Naive thymus-derived CD8-positive, alpha-beta T cell (primary cell): Measurements from ENCODE around the gene CACNA1D. TPM values are rescaled to one million over a fixed set of nuclear protein-coding genes. Genes with fewer than 3 reads are reported as not detected.
"Not testable (repeated sequence)": the region's sequence is repeated elsewhere in the genome, so short reads cannot be mapped to it uniquely, and the experiment has no call there.

Experiments
- ATAC-seq, 2 donors: fragments of 150-1000 bp; cut with Tn5 transposase in 1 of 2; sonication (Bioruptor Pico), chemical (Tn5 transposase) in 1 of 2; 1 replicate in 1 of 2; 2 replicates in 1 of 2; pipeline ENCODE4 v1.10.0; 2021; ENCODE audit warnings: mild to moderate bottlenecking in 2 of 2, moderate library complexity in 2 of 2
- POLR2A ChIA-PET: fragments of 350-600 bp; sonication (Branson Sonifier 250); formaldehyde crosslinking; loops from one replicate; lab custom pipeline; 2021; ENCODE audit warnings: antibody characterized with exemption; lab: Charles Lee
- DNase-seq, 10 donors: peaks; one replicate each; pipeline versions ENCODE4 v3.0.0 to v3.0.0-alpha.2; 2020 to 2022
- H3K27ac Mint-ChIP-seq, 10 donors: one replicate each; pipeline ENCODE4 v1.8.0; 2020 to 2022; ENCODE audit warnings: mild to moderate bottlenecking in 10 of 10, mixed read lengths in 10 of 10, moderate library complexity in 4 of 10, inconsistent platforms in 1 of 10
- H3K27me3 Mint-ChIP-seq, 5 donors: one replicate each; pipeline ENCODE4 v1.8.0; 2021 to 2022; ENCODE audit warnings: mixed read lengths in 5 of 5
- H3K36me3 Mint-ChIP-seq, 3 donors: one replicate each; pipeline ENCODE4 v1.8.0; 2020 to 2022; ENCODE audit warnings: mixed read lengths in 3 of 3, mild to moderate bottlenecking in 2 of 3, inconsistent platforms in 1 of 3
- H3K4me1 Mint-ChIP-seq, 4 donors: one replicate each; pipeline ENCODE4 v1.8.0; 2021 to 2022; ENCODE audit warnings: mixed read lengths in 4 of 4
- H3K4me3 Mint-ChIP-seq, 10 donors: one replicate each; pipeline ENCODE4 v1.8.0; 2020 to 2022; ENCODE audit warnings: mild to moderate bottlenecking in 10 of 10, mixed read lengths in 10 of 10, moderate library complexity in 6 of 10, inconsistent platforms in 1 of 10
- H3K9me3 Mint-ChIP-seq, 9 donors: one replicate each; pipeline ENCODE4 v1.8.0; 2020 to 2022; ENCODE audit warnings: mixed read lengths in 9 of 9, mild to moderate bottlenecking in 3 of 9, inconsistent platforms in 1 of 9, moderate library complexity in 1 of 9
- polyA plus RNA-seq, 3 donors: library from polyadenylated mRNA; unstranded; fragments of 300-500 nt; fragmentation: Illumina TruSeq; gene quantifications; one replicate each; pipeline ENCODE4 v1.2.3, GENCODE V29; 2021
- total RNA-seq, 8 experiments: library from RNA in 2 of 8; stranded (reverse) in 2 of 8; gene quantifications; one replicate each; pipeline ENCODE4 v1.2.3 and lab custom pipeline; 2021 to 2026

The CACNA1D gene
- not detected for total RNA-seq
- polyA plus RNA-seq = not detected
- 0 to 0.09 (median 0) reads per million in 6 experiments for total RNA-seq (lab: John Stamatoyannopoulos, UW)

- POLR2A ChIA-PET = no interaction called here
- H3K9me3 Mint-ChIP-seq = no peaks in the 10 kb centered on the region
- ATAC-seq (peak; percentile 22 to 37), DNase-seq (no peak)
- peak within 1 kb of the TSS in 2 of 10 donors; percentile 35 to 37 for H3K27ac Mint-ChIP-seq
- H3K36me3 Mint-ChIP-seq = no peaks in the 10 kb centered on the region
- peak within 1 kb of the TSS; percentile 49 to 76 (median 70) for H3K4me3 Mint-ChIP-seq
- peaks cover 37 to 82% (median 56%) of the 10 kb centered on the region in 5 donors for H3K27me3 Mint-ChIP-seq
- peaks cover 2 to 11% (median 9%) of the 10 kb centered on the region in 4 donors for H3K4me1 Mint-ChIP-seq
These were observed at the start of gene CACNA1D for GRCh38 chr3:53493963-53494791. CACNA1D (plus strand) TSS chr3:53494611; CDS start chr3:53495167, 556 bp downstream.

GRCh38 chr3:53457068-53457467, 37.3 kb upstream of the CACNA1D start:
- Mint-ChIP-seq H3K4me1 (no peaks in the 10 kb centered on the region), H3K36me3 (no peaks in the 10 kb centered on the region), H3K27me3 (peaks cover 6 to 15% (median 10%) of the 10 kb centered on the region in 5 donors), H3K4me3 (no peak overlapping the region), H3K9me3 (no peaks in the 10 kb centered on the region), H3K27ac (no peak overlapping the region)
- DNase-seq (no peak), ATAC-seq (no peak)
- POLR2A ChIA-PET = no interaction called here

GRCh38 chr3:53460326-53460725, 34.1 kb upstream of the CACNA1D start:
- ATAC-seq (no peak), DNase-seq (no peak)
- peaks cover 0 to 16% (median 3%) of the 10 kb centered on the region in 9 donors for H3K9me3 Mint-ChIP-seq
- H3K4me3 Mint-ChIP-seq = no peak overlapping the region
- no peaks in the 10 kb centered on the region for H3K4me1 Mint-ChIP-seq
- POLR2A ChIA-PET = no interaction called here
- H3K27me3 Mint-ChIP-seq = peaks cover 1 to 42% (median 12%) of the 10 kb centered on the region in 5 donors
- H3K36me3 Mint-ChIP-seq = peaks cover 0 to 7% (median 0%) of the 10 kb centered on the region in 3 donors
- H3K27ac Mint-ChIP-seq = no peak overlapping the region

GRCh38 chr3:53464424-53464823, 30.0 kb upstream of the CACNA1D start:
- H3K4me3 Mint-ChIP-seq = no peak overlapping the region
- H3K4me1 Mint-ChIP-seq = no peaks in the 10 kb centered on the region
- ATAC-seq = no peak
- peaks cover 0 to 7% (median 0%) of the 10 kb centered on the region in 3 donors for H3K36me3 Mint-ChIP-seq
- H3K27ac Mint-ChIP-seq = no peak overlapping the region
- no peak for DNase-seq
- H3K9me3 Mint-ChIP-seq = peaks cover 0 to 19% (median 7%) of the 10 kb centered on the region in 9 donors
- POLR2A ChIA-PET = no interaction called here
- peaks cover 0 to 53% (median 10%) of the 10 kb centered on the region in 5 donors for H3K27me3 Mint-ChIP-seq

- H3K27me3 Mint-ChIP-seq = peaks cover 7 to 65% (median 30%) of the 10 kb centered on the region in 5 donors
- ATAC-seq, DNase-seq, POLR2A ChIA-PET, H3K36me3 Mint-ChIP-seq, H3K27ac Mint-ChIP-seq, H3K4me3 Mint-ChIP-seq, H3K4me1 Mint-ChIP-seq: not testable (repeated sequence)
- H3K9me3 Mint-ChIP-seq = peaks cover 0 to 33% (median 6%) of the 10 kb centered on the region in 9 donors
These were observed 24.7 kb upstream of the CACNA1D start for GRCh38 chr3:53469758-53470157.

GRCh38 chr3:53473422-53473821, 21.0 kb upstream of the CACNA1D start:
- Mint-ChIP-seq H3K9me3 (peaks cover 0 to 33% (median 4%) of the 10 kb centered on the region in 9 donors), H3K27me3 (peaks cover 10 to 64% (median 36%) of the 10 kb centered on the region in 5 donors), H3K36me3 (peaks cover 0 to 2% (median 0%) of the 10 kb centered on the region in 3 donors), H3K27ac (no peak overlapping the region), H3K4me1 (no peaks in the 10 kb centered on the region), H3K4me3 (no peak overlapping the region)
- no peak for ATAC-seq
- DNase-seq = no peak
- POLR2A ChIA-PET = no interaction called here

GRCh38 chr3:53476372-53476771, 18.0 kb upstream of the CACNA1D start:
- DNase-seq, POLR2A ChIA-PET, ATAC-seq, H3K27ac Mint-ChIP-seq, H3K4me3 Mint-ChIP-seq, H3K4me1 Mint-ChIP-seq, H3K36me3 Mint-ChIP-seq: not testable (repeated sequence)
- H3K27me3 Mint-ChIP-seq = peaks cover 21 to 70% (median 32%) of the 10 kb centered on the region in 5 donors
- H3K9me3 Mint-ChIP-seq = peaks cover 0 to 11% (median 0%) of the 10 kb centered on the region in 9 donors

- H3K4me1 Mint-ChIP-seq, DNase-seq, H3K4me3 Mint-ChIP-seq, H3K27ac Mint-ChIP-seq, H3K9me3 Mint-ChIP-seq, H3K36me3 Mint-ChIP-seq, POLR2A ChIA-PET, ATAC-seq: not testable (repeated sequence)
- peaks cover 22 to 70% (median 32%) of the 10 kb centered on the region in 5 donors for H3K27me3 Mint-ChIP-seq
These were observed 16.7 kb upstream of the CACNA1D start for GRCh38 chr3:53477689-53478088.

GRCh38 chr3:53478166-53478830, 16.1 kb upstream of the CACNA1D start:
- DNase-seq (no peak), ATAC-seq (no peak)
- POLR2A ChIA-PET = no interaction called here
- Mint-ChIP-seq H3K9me3 (peaks cover 0 to 8% (median 0%) of the 10 kb centered on the region in 9 donors), H3K27me3 (peaks cover 23 to 71% (median 32%) of the 10 kb centered on the region in 5 donors), H3K36me3 (peaks cover 0 to 2% (median 0%) of the 10 kb centered on the region in 3 donors), H3K4me3 (no peak overlapping the region), H3K4me1 (no peaks in the 10 kb centered on the region), H3K27ac (no peak overlapping the region)

GRCh38 chr3:53478921-53479664, 15.3 kb upstream of the CACNA1D start:
- no peak for DNase-seq

GRCh38 chr3:53482227-53482626, 12.2 kb upstream of the CACNA1D start:
- no peak for ATAC-seq
- Mint-ChIP-seq H3K9me3 (no peaks in the 10 kb centered on the region), H3K4me1 (peaks cover 0 to 4% (median 0%) of the 10 kb centered on the region in 4 donors), H3K4me3 (no peak overlapping the region), H3K27me3 (peaks cover 15 to 53% (median 21%) of the 10 kb centered on the region in 5 donors), H3K36me3 (no peaks in the 10 kb centered on the region), H3K27ac (no peak overlapping the region)
- DNase-seq = no peak
- POLR2A ChIA-PET = no interaction called here

More at GRCh38 chr3:53478921-53479664, 15.3 kb upstream of the CACNA1D start:
- no peak for ATAC-seq
- H3K36me3 Mint-ChIP-seq = peaks cover 0 to 2% (median 0%) of the 10 kb centered on the region in 3 donors
- H3K4me1 Mint-ChIP-seq = no peaks in the 10 kb centered on the region
- POLR2A ChIA-PET = no interaction called here
- H3K9me3 Mint-ChIP-seq = peaks cover 0 to 5% (median 0%) of the 10 kb centered on the region in 9 donors
- H3K27ac Mint-ChIP-seq = no peak overlapping the region
- peaks cover 22 to 69% (median 31%) of the 10 kb centered on the region in 5 donors for H3K27me3 Mint-ChIP-seq
- no peak overlapping the region for H3K4me3 Mint-ChIP-seq

GRCh38 chr3:53483821-53484220, 10.6 kb upstream of the CACNA1D start:
- DNase-seq (no peak), ATAC-seq (no peak)
- Mint-ChIP-seq H3K27ac (no peak overlapping the region), H3K36me3 (no peaks in the 10 kb centered on the region), H3K4me3 (no peak overlapping the region), H3K27me3 (peaks cover 14 to 45% (median 17%) of the 10 kb centered on the region in 5 donors), H3K9me3 (no peaks in the 10 kb centered on the region), H3K4me1 (peaks cover 0 to 4% (median 0%) of the 10 kb centered on the region in 4 donors)
- POLR2A ChIA-PET = no interaction called here
